Neural progenitor cell (in vitro differentiated cells): ENCODE measurements around the gene FRMD8. TPM values are rescaled to one million over a fixed set of nuclear protein-coding genes. Genes with fewer than 3 reads are reported as not detected.
A peak's percentile ranks its signal among the peaks of the same experiment; 100 is the strongest.

Source experiments
- DNase-seq: peaks from one replicate; pipeline ENCODE4 v3.0.0-alpha.2; 2016; ENCODE audit warnings: low spot score
- H2AFZ ChIP-seq: fragments of 200-600 bp; sonication (generic); replicated peaks from 2 replicates; pipeline ENCODE4 v1.6.1; 2016; ENCODE audit warnings: antibody characterized with exemption
- H3F3A ChIP-seq: fragments of 200-600 bp; sonication (generic); 2 replicates; pipeline ENCODE4 v1.6.1; 2016; ENCODE audit warnings: antibody characterized with exemption, low read depth
- H3K27ac ChIP-seq: fragments of 200-600 bp; sonication (generic); 2 replicates; pipeline ENCODE4 v1.5.1; 2016; ENCODE audit warnings: mild to moderate bottlenecking
- H3K27me3 ChIP-seq: fragments of 200-600 bp; sonication (generic); 2 replicates; pipeline ENCODE4 v1.6.1; 2016; ENCODE audit warnings: mild to moderate bottlenecking, moderate library complexity
- H3K36me3 ChIP-seq: fragments of 200-600 bp; sonication (generic); 2 replicates; pipeline ENCODE4 v1.5.1; 2016
- H3K4me1 ChIP-seq: fragments of 200-600 bp; sonication (generic); 2 replicates; pipeline ENCODE4 v1.6.1; 2016; ENCODE audit warnings: mixed run types
- H3K4me2 ChIP-seq: fragments of 200-600 bp; sonication (generic); 2 replicates; pipeline ENCODE4 v1.6.1; 2016
- H3K4me3 ChIP-seq: fragments of 200-600 bp; sonication (generic); 2 replicates; pipeline ENCODE4 v1.5.1; 2016
- H3K79me2 ChIP-seq: fragments of 200-600 bp; sonication (generic); 2 replicates; pipeline ENCODE4 v1.6.1; 2016; ENCODE audit warnings: low read depth
- H3K9ac ChIP-seq: fragments of 200-600 bp; sonication (generic); 2 replicates; pipeline ENCODE4 v1.6.1; 2016
- H3K9me3 ChIP-seq: fragments of 200-600 bp; sonication (generic); 2 replicates; pipeline ENCODE4 v1.5.1; 2016; ENCODE audit warnings: low read depth
- H4K20me1 ChIP-seq: fragments of 200-600 bp; sonication (generic); 2 replicates; pipeline ENCODE4 v1.6.1; 2016; ENCODE audit warnings: low read depth
- H3K27ac Mint-ChIP-seq: 3 replicates; pipeline ENCODE4 v1.8.0; 2021; ENCODE audit warnings: mixed read lengths
- H3K27me3 Mint-ChIP-seq: 2 replicates; pipeline ENCODE4 v1.8.0; 2022; ENCODE audit warnings: low read depth, mild to moderate bottlenecking, inconsistent platforms, moderate library complexity, mixed read lengths; ENCODE audit not compliant: insufficient read depth
- H3K36me3 Mint-ChIP-seq: 3 replicates; pipeline ENCODE4 v1.8.0; 2021; ENCODE audit warnings: mixed read lengths
- H3K4me1 Mint-ChIP-seq: 3 replicates; pipeline ENCODE4 v1.8.0; 2021; ENCODE audit warnings: mixed read lengths
- H3K4me3 Mint-ChIP-seq: 3 replicates; pipeline ENCODE4 v1.8.0; 2021; ENCODE audit warnings: mild to moderate bottlenecking, moderate library complexity, mixed read lengths
- H3K9me3 Mint-ChIP-seq: 3 replicates; pipeline ENCODE4 v1.8.0; 2020; ENCODE audit warnings: mixed read lengths
- CTCF ChIP-seq: fragments of 200-600 bp; sonication (generic); IDR thresholded peaks from 2 replicates; pipeline ENCODE4 v1.5.1; 2017; ENCODE audit warnings: antibody characterized with exemption, mild to moderate bottlenecking
- EZH2 ChIP-seq: fragments of 200-600 bp; sonication (generic); IDR thresholded peaks from 2 replicates; pipeline ENCODE4 v1.6.1; 2017; ENCODE audit warnings: antibody characterized with exemption, mild to moderate bottlenecking, moderate library complexity
- EZH2phosphoT487 ChIP-seq: fragments of 200-600 bp; sonication (generic); IDR thresholded peaks from 2 replicates; pipeline ENCODE4 v1.6.1; 2017; ENCODE audit warnings: antibody characterized with exemption
- total RNA-seq: library from RNA; depleted of rRNA; stranded (reverse); fragments of >200 nt; gene quantifications from 2 replicates; pipeline ENCODE4 v1.2.3, GENCODE V29; 2015; ENCODE audit warnings: low replicate concordance

The FRMD8 gene
- total RNA-seq, 1 donor from 2014 or later: 5.8 TPM

- Mint-ChIP-seq H3K36me3 (no peaks in the 10 kb centered on the region), H3K27me3 (peaks cover 13% of the 10 kb centered on the region), H3K4me1 (peaks cover 25% of the 10 kb centered on the region), H3K27ac (no peak overlapping the region), H3K4me3 (no peak overlapping the region), H3K9me3 (no peaks in the 10 kb centered on the region)
- Histone ChIP-seq H3K4me1 (peaks cover 10% of the 10 kb centered on the region), H3K27me3 (no peaks in the 10 kb centered on the region), H3K4me2 (no peak overlapping the region), H3K27ac (no peak overlapping the region), H3F3A (peaks cover 2% of the 10 kb centered on the region), H3K36me3 (no peaks in the 10 kb centered on the region), H3K4me3 (no peak overlapping the region), H2AFZ (no peak overlapping the region), H3K9me3 (no peaks in the 10 kb centered on the region), H3K79me2 (no peaks in the 10 kb centered on the region), H3K9ac (no peak overlapping the region), H4K20me1 (no peaks in the 10 kb centered on the region)
- TF ChIP-seq CTCF (no peak), EZH2 (no peak), EZH2phosphoT487 (no peak)
- peak; percentile 1 for DNase-seq
Measured at GRCh38 chr11:65379698-65380459, 6.6 kb upstream of the FRMD8 start.

- Histone ChIP-seq H3K4me2 (no peak overlapping the region), H3K9ac (no peak overlapping the region), H3K4me3 (no peak overlapping the region), H3K27me3 (no peaks in the 10 kb centered on the region), H3K4me1 (peaks cover 10% of the 10 kb centered on the region), H3K9me3 (no peaks in the 10 kb centered on the region), H3K79me2 (no peaks in the 10 kb centered on the region), H3K36me3 (no peaks in the 10 kb centered on the region), H3K27ac (no peak overlapping the region), H2AFZ (no peak overlapping the region), H3F3A (peaks cover 9% of the 10 kb centered on the region), H4K20me1 (no peaks in the 10 kb centered on the region)
- Mint-ChIP-seq H3K4me3 (no peak overlapping the region), H3K9me3 (no peaks in the 10 kb centered on the region), H3K27ac (no peak overlapping the region), H3K4me1 (peaks cover 25% of the 10 kb centered on the region), H3K27me3 (peaks cover 13% of the 10 kb centered on the region), H3K36me3 (no peaks in the 10 kb centered on the region)
- no peak for DNase-seq
- TF ChIP-seq EZH2: no peak
- no peak for TF ChIP-seq EZH2phosphoT487
- no peak for TF ChIP-seq CTCF
Measured at GRCh38 chr11:65380460-65381119, 5.8 kb upstream of the FRMD8 start.

- Mint-ChIP-seq H3K27me3 (peaks cover 13% of the 10 kb centered on the region), H3K27ac (no peak overlapping the region), H3K36me3 (no peaks in the 10 kb centered on the region), H3K4me3 (no peak overlapping the region), H3K4me1 (peaks cover 25% of the 10 kb centered on the region), H3K9me3 (no peaks in the 10 kb centered on the region)
- Histone ChIP-seq H3K79me2 (peaks cover under 1% of the 10 kb centered on the region), H3K27ac (no peak overlapping the region), H4K20me1 (no peaks in the 10 kb centered on the region), H3K9ac (no peak overlapping the region), H3K4me2 (no peak overlapping the region), H3K9me3 (no peaks in the 10 kb centered on the region), H3K4me3 (no peak overlapping the region), H3K36me3 (no peaks in the 10 kb centered on the region), H3K27me3 (no peaks in the 10 kb centered on the region), H2AFZ (peak overlapping the region; percentile 69), H3K4me1 (peaks cover 10% of the 10 kb centered on the region), H3F3A (peaks cover 10% of the 10 kb centered on the region)
- no peak for TF ChIP-seq EZH2phosphoT487
- no peak for DNase-seq
Measured at GRCh38 chr11:65381716-65382032, 4.8 kb upstream of the FRMD8 start.
